Neuronal stem cell (in vitro differentiated cells): ENCODE measurements around the gene VGLL4.

Experiments used
- DNase-seq: peaks from one replicate; pipeline ENCODE4 v3.0.0-alpha.2; 2013; ENCODE audit warnings: low spot score
- H2AFZ ChIP-seq: one replicate; pipeline ENCODE4 v1.6.1; 2013; ENCODE audit warnings: mild to moderate bottlenecking, low read length, inconsistent platforms
- H2AK5ac ChIP-seq: 2 replicates; pipeline ENCODE4 v1.6.1; 2013; ENCODE audit warnings: low read depth, mild to moderate bottlenecking, inconsistent platforms, low read length, moderate library complexity, mixed read lengths
- H2BK120ac ChIP-seq: 2 replicates; pipeline ENCODE4 v1.6.1; 2013; ENCODE audit warnings: low read depth, mild to moderate bottlenecking, inconsistent platforms, low read length, moderate library complexity, mixed read lengths
- H2BK12ac ChIP-seq: one replicate; pipeline ENCODE4 v1.6.1; 2013; ENCODE audit warnings: low read length, inconsistent platforms
- H2BK15ac ChIP-seq: 2 replicates; pipeline ENCODE4 v1.6.1; 2013; ENCODE audit warnings: mild to moderate bottlenecking, low read length, inconsistent platforms, mixed read lengths
- H2BK5ac ChIP-seq: one replicate; pipeline ENCODE4 v1.6.1; 2013; ENCODE audit warnings: inconsistent platforms, mild to moderate bottlenecking, low read length, moderate library complexity
- H3K14ac ChIP-seq: one replicate; pipeline ENCODE4 v1.6.1; 2013; ENCODE audit warnings: low read length, inconsistent platforms
- H3K18ac ChIP-seq: 2 replicates; pipeline ENCODE4 v1.6.1; 2013; ENCODE audit warnings: low read length, inconsistent platforms
- H3K23ac ChIP-seq: 2 replicates; pipeline ENCODE4 v1.6.1; 2013; ENCODE audit warnings: low read depth, mild to moderate bottlenecking, mixed read lengths, low read length, inconsistent platforms; ENCODE audit not compliant: poor library complexity
- H3K27ac ChIP-seq: replicated peaks from 3 replicates; pipeline ENCODE4 v1.5.1; 2013; ENCODE audit warnings: low read length, inconsistent platforms
- H3K27me3 ChIP-seq, 3 experiments: 2 replicates each; pipeline ENCODE4 v1.6.1; 2013; ENCODE audit warnings: low read length in 3 of 3, mild to moderate bottlenecking in 2 of 3, inconsistent platforms in 1 of 3, low read depth in 1 of 3, mixed read lengths in 1 of 3, moderate library complexity in 1 of 3; ENCODE audit not compliant: control insufficient read depth in 3 of 3, insufficient read depth in 3 of 3
- H3K36me3 ChIP-seq, 2 donors: replicated peaks in 1 of 2; 2 replicates each; pipeline ENCODE4 v1.6.1; 2013; ENCODE audit warnings: low read length in 2 of 2; ENCODE audit not compliant: control insufficient read depth in 2 of 2, insufficient read depth in 2 of 2
- H3K4ac ChIP-seq: 2 replicates; pipeline ENCODE4 v1.6.1; 2013; ENCODE audit warnings: inconsistent platforms, mild to moderate bottlenecking, low read length, moderate library complexity
- H3K4me1 ChIP-seq, 2 donors: 1 replicate in 1 of 2; 2 replicates in 1 of 2; pipeline ENCODE4 v1.6.1; 2013; ENCODE audit warnings: low read length in 2 of 2, low read depth in 1 of 2; ENCODE audit not compliant: control insufficient read depth in 2 of 2, insufficient read depth in 1 of 2
- H3K4me2 ChIP-seq: one replicate; pipeline ENCODE4 v1.6.1; 2013; ENCODE audit warnings: mild to moderate bottlenecking, low read length, inconsistent platforms; ENCODE audit not compliant: insufficient read depth, poor library complexity, severe bottlenecking
- H3K4me3 ChIP-seq, 2 donors: 2 replicates each; pipeline ENCODE4 v1.5.1; 2013; ENCODE audit warnings: low read length in 2 of 2, mild to moderate bottlenecking in 2 of 2, inconsistent platforms in 1 of 2, moderate library complexity in 1 of 2
- H3K79me1 ChIP-seq: one replicate; pipeline ENCODE4 v1.6.1; 2013; ENCODE audit warnings: low read depth, mild to moderate bottlenecking, inconsistent platforms, low read length, moderate library complexity
- H3K9ac ChIP-seq: one replicate; pipeline ENCODE4 v1.6.1; 2013; ENCODE audit warnings: mild to moderate bottlenecking, low read depth, low read length, inconsistent platforms; ENCODE audit not compliant: poor library complexity
- H3K9me3 ChIP-seq, 2 donors: replicated peaks in 1 of 2; 2 replicates each; pipeline versions ENCODE3 to v1.6.1; 2013; ENCODE audit warnings: low read length in 2 of 2, mild to moderate bottlenecking in 2 of 2, inconsistent platforms in 1 of 2, low read depth in 1 of 2, mixed read lengths in 1 of 2, moderate library complexity in 1 of 2; ENCODE audit not compliant: control insufficient read depth in 2 of 2, insufficient read depth in 1 of 2
- H4K8ac ChIP-seq: one replicate; pipeline ENCODE4 v1.6.1; 2013; ENCODE audit warnings: low read depth, mild to moderate bottlenecking, inconsistent platforms, low read length, moderate library complexity
- H4K91ac ChIP-seq: one replicate; pipeline ENCODE4 v1.6.1; 2013; ENCODE audit warnings: low read length, low read depth, mild to moderate bottlenecking, inconsistent platforms; ENCODE audit not compliant: poor library complexity
- WGBS, 2 donors: extraction: QIAGEN DNeasy Blood & Tissue Kit; methylation state at CpG; one replicate each; pipeline ENCODE4 v1.1.7; 2013; ENCODE audit warnings: missing lambda C conversion rate in 2 of 2, mixed read lengths in 1 of 2; ENCODE audit not compliant: insufficient read length in 2 of 2, insufficient replicate concordance in 1 of 2; ENCODE audit errors: extremely low coverage in 2 of 2; 5-methylcytosine and 5-hydroxymethylcytosine counted together

Gene VGLL4

DNA sequence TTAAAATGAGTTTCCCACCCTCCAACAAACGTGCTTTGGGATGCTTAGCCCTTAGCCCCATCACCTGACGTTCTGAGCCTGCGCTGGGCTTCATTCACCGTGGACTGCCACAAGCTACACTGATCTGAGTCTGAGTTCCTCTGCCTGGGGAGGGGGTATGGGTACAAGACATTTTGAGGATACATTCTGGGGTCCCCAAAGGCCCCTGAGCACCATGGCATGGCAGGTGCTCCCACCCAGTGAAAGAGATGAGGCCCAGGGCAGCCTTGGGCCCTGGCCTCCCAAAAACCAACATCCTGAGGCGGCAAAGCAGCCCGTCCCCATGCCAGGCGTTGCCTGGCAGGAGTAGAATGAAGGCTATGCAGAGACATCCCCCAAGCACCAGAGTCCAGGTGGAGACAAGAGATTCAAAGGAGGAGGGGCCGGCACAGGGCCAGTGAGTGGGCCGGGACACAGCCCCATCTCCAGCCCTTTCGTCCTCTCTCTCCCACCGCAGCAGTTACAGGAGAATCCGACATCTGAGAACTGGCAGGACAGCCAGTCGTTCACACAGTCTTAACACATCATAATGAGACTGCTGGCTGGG lies 74.5 kb downstream of the VGLL4 start:
- DNase-seq, result no peak
- Histone ChIP-seq H3K79me1 (peaks cover 30% of the 10 kb centered on the region), H2AK5ac (no peak overlapping the region), H3K4ac (no peak overlapping the region), H3K27ac (no peak overlapping the region), H4K91ac (no peak overlapping the region), H2BK120ac (no peak overlapping the region), H3K9ac (no peak overlapping the region), H3K4me2 (no peak overlapping the region), H3K23ac (no peak overlapping the region), H3K27me3 (no peaks in the 10 kb centered on the region), H2AFZ (no peak overlapping the region), H2BK5ac (no peak overlapping the region), H3K18ac (peak overlapping the region; percentile 25), H3K36me3 (peaks cover 13 to 92% of the 10 kb centered on the region in 2 donors), H2BK15ac (no peak overlapping the region), H3K14ac (peak overlapping the region; percentile 26), H3K9me3 (no peaks in the 10 kb centered on the region), H3K4me1 (no peaks in the 10 kb centered on the region), H3K4me3 (no peak overlapping the region), H2BK12ac (no peak overlapping the region), H4K8ac (no peak overlapping the region)
- WGBS, 2 donors, result no CpG with 5 or more reads among the region's 13 CpGs

- Histone ChIP-seq H2BK120ac (no peak overlapping the region), H3K9ac (no peak overlapping the region), H2AFZ (no peak overlapping the region), H3K23ac (no peak overlapping the region), H3K27me3 (no peaks in the 10 kb centered on the region), H3K18ac (no peak overlapping the region), H3K4me3 (no peak overlapping the region), H3K79me1 (peaks cover 31% of the 10 kb centered on the region), H3K14ac (no peak overlapping the region), H4K91ac (no peak overlapping the region), H3K4ac (no peak overlapping the region), H3K4me2 (no peak overlapping the region), H2BK5ac (no peak overlapping the region), H4K8ac (no peak overlapping the region), H3K4me1 (no peaks in the 10 kb centered on the region), H3K9me3 (no peaks in the 10 kb centered on the region), H2AK5ac (no peak overlapping the region), H3K36me3 (peaks cover 15 to 92% of the 10 kb centered on the region in 2 donors), H2BK15ac (no peak overlapping the region), H3K27ac (no peak overlapping the region), H2BK12ac (no peak overlapping the region)
- DNase-seq, result no peak
- no CpG with 5 or more reads among the region's 29 CpGs for WGBS, 2 donors
These were observed 75.1 kb downstream of the VGLL4 start for GRCh38 chr3:11568503-11569155.

DNA sequence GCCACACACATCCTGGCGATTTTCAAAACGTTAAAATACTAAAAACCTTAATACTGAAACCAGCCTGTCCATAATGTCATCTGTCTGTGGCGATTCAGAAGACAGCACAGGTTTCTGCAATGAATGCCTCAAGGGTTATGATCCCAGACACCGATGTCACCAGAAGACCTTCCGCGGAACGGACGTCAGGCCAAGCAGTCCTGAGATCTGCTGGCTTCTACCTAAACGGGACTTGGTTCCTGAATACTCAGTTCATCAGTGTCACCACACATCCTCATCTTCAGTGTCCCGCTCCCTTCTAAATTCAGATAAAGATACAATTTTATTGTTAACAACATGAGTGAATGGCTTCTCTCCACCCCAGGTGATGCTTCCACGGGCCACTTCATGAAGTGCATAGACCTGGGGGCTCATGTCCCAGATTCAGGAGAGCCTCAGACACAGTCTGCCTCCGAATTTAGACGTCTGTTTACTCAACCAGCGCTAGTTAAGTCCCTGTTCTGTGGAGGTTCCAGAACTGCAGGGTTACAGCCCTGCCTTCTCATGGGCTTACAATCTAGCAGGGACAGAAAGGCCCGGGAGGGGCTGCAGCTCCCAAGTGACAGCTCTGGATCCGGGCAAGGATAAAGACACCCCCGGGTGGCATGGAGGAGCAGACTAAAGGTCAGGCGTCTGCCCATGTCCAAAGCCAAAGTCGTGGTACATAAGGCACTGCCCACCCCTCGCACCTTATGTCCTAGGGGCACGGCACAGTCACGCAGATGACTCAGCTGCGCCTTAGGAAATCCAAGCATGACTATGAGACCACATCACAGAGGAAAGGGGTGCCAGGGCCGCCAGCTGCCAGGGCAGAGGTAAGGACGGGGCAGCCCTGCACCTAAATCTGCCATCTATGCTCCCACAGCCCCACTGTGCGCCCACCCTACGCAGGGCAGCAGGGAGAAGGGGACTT lies 75.9 kb downstream of the VGLL4 start:
- Histone ChIP-seq H3K27me3 (no peaks in the 10 kb centered on the region), H3K27ac (no peak overlapping the region), H3K9ac (no peak overlapping the region), H3K4me3 (no peak overlapping the region), H3K79me1 (peaks cover 35% of the 10 kb centered on the region), H3K18ac (no peak overlapping the region), H2BK15ac (no peak overlapping the region), H2BK120ac (no peak overlapping the region), H4K91ac (no peak overlapping the region), H2AK5ac (no peak overlapping the region), H2AFZ (no peak overlapping the region), H3K9me3 (no peaks in the 10 kb centered on the region), H3K23ac (no peak overlapping the region), H2BK12ac (no peak overlapping the region), H3K36me3 (peaks cover 22 to 96% of the 10 kb centered on the region in 2 donors), H3K4ac (no peak overlapping the region), H2BK5ac (no peak overlapping the region), H3K4me1 (no peaks in the 10 kb centered on the region), H3K4me2 (no peak overlapping the region), H3K14ac (no peak overlapping the region), H4K8ac (no peak overlapping the region)
- WGBS, 2 donors, result no CpG with 5 or more reads among the region's 27 CpGs
- DNase-seq, result no peak

GRCh38 chr3:11566916-11567315 lies 76.8 kb downstream of the VGLL4 start:
- H3K23ac ChIP-seq, result peak overlapping the region; percentile 44
- H3K14ac ChIP-seq, result no peak overlapping the region
- peaks cover 35% of the 10 kb centered on the region for H3K79me1 ChIP-seq
- no peak for DNase-seq
- H4K8ac ChIP-seq, result no peak overlapping the region
- no peak overlapping the region for H3K4ac ChIP-seq
- no peak overlapping the region for H3K18ac ChIP-seq
- no peak overlapping the region for H2BK15ac ChIP-seq
- no peak overlapping the region for H3K4me2 ChIP-seq
- no peak overlapping the region for H3K27ac ChIP-seq
- H3K9me3 ChIP-seq, result peaks cover 0 to 2% of the 10 kb centered on the region in 2 donors
- H2AK5ac ChIP-seq, result no peak overlapping the region
- H3K4me1 ChIP-seq, result no peaks in the 10 kb centered on the region
- peaks cover 30 to 96% of the 10 kb centered on the region in 2 donors for H3K36me3 ChIP-seq
- no peak overlapping the region for H2BK5ac ChIP-seq
- H3K9ac ChIP-seq, result no peak overlapping the region
- H3K4me3 ChIP-seq, result no peak overlapping the region
- no peaks in the 10 kb centered on the region for H3K27me3 ChIP-seq
- H2BK12ac ChIP-seq, result no peak overlapping the region
- H4K91ac ChIP-seq, result no peak overlapping the region
- WGBS, 2 donors, result no CpG with 5 or more reads among the region's 17 CpGs
- no peak overlapping the region for H2BK120ac ChIP-seq
- H2AFZ ChIP-seq, result no peak overlapping the region
